Ectodermal cell (in vitro differentiated cells): Measurements from ENCODE around the gene PCSK6.

Source experiments
- H3K27ac ChIP-seq: 2 replicates; pipeline ENCODE4 v1.7.0; 2013; ENCODE audit warnings: mild to moderate bottlenecking, low read depth, low read length; ENCODE audit not compliant: insufficient read depth, poor library complexity, severe bottlenecking
- H3K27me3 ChIP-seq: 2 replicates; pipeline ENCODE4 v1.7.0; 2013; ENCODE audit warnings: mild to moderate bottlenecking, low read length; ENCODE audit not compliant: insufficient read depth, control insufficient read depth, poor library complexity, severe bottlenecking
- H3K36me3 ChIP-seq: one replicate; pipeline ENCODE4 v1.7.0; 2013; ENCODE audit warnings: low read length; ENCODE audit not compliant: control insufficient read depth, insufficient read depth
- H3K4me1 ChIP-seq: one replicate; pipeline ENCODE4 v1.7.0; 2013; ENCODE audit warnings: low read length; ENCODE audit not compliant: control insufficient read depth, insufficient read depth
- H3K4me3 ChIP-seq: 2 replicates; pipeline ENCODE4 v1.7.0; 2013; ENCODE audit warnings: low read depth, low read length, control low read depth; ENCODE audit not compliant: insufficient read depth
- H3K9me3 ChIP-seq: 2 replicates; pipeline ENCODE4 v1.7.0; 2013; ENCODE audit warnings: mild to moderate bottlenecking, low read length, moderate library complexity; ENCODE audit not compliant: control insufficient read depth
- WGBS, 2 experiments: methylation state at CpG; one replicate each; pipeline ENCODE4 v1.1.7; 2013; ENCODE audit warnings: missing lambda C conversion rate in 2 of 2; 5-methylcytosine and 5-hydroxymethylcytosine counted together

PCSK6 gene

DNA sequence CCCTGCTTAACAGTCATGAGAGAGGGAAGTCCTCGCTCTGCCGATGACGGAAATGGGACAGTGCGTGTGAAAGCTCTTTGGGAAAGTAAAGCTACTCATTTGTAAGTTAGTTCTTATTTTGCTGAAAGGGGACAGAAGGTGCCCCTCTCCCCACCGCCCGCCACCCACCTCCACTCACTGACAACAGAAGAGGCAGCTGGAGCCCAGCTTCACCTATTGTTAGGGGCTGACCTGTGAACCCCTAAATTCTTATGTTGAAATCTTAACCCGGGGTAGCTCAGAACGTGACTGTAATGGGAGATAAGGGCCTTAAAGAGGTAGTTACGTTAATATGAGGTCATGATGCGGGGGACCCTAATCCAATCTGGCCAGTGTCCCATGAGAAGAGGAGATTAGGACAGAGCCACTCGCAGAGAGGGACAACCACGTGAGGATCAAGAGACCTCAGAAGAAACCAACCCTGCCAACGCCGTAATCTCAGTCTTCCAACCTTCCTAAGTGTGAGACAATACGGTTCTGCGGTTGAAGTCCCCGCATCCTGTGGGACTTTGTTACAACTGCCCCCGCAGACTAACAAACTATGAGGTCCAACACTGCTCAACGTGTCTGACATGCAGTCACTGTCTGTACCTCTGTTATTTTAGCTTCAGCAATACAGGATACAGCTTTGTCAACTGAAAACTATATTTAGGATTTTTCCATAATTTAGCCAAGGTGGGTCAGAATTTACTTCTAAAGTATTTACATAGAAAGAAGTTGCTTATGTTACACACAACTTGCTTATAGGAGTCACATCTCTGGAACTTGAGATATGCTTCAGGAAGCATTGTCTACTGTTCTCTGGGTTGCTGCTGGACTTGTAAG lies 51.7 kb downstream of the PCSK6 start:
- H3K9me3 ChIP-seq, result no peaks in the 10 kb centered on the region
- WGBS, 2 experiments, result 87 to 92% methylated on average over 19 of the region's 19 CpGs

DNA sequence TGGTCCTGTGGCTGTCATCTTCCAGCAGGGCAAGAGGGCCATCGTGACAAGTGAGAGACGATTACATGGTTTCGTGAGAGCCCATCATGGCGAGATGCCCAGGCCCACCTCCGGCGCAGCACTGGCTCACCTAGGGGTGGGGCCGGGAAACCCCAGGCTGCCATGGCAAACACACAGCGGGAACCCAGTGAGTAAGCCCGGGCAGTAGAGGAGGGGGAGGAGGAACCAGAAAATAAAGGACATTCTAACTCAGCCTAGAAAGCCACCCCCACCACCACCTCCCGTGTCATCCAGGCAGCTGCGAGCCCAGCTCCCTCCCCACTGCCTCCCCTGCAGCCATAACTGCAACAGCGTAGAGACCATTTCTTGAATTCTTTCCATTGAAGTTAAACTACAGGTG lies 52.3 kb downstream of the PCSK6 start:
- H3K9me3 ChIP-seq, result no peaks in the 10 kb centered on the region
- no peak overlapping the region for H3K27ac ChIP-seq
- no peak overlapping the region for H3K4me3 ChIP-seq
- no peaks in the 10 kb centered on the region for H3K36me3 ChIP-seq
- WGBS, 2 experiments, result 78 to 79% methylated on average over 12 of the region's 12 CpGs
- no peaks in the 10 kb centered on the region for H3K27me3 ChIP-seq
- peaks cover 16% of the 10 kb centered on the region for H3K4me1 ChIP-seq

More for the DNA sequence above, 51.7 kb downstream of the PCSK6 start:
- Histone ChIP-seq H3K4me3 (no peak overlapping the region), H3K36me3 (no peaks in the 10 kb centered on the region), H3K4me1 (peaks cover 17% of the 10 kb centered on the region), H3K27ac (no peak overlapping the region), H3K27me3 (no peaks in the 10 kb centered on the region)

DNA sequence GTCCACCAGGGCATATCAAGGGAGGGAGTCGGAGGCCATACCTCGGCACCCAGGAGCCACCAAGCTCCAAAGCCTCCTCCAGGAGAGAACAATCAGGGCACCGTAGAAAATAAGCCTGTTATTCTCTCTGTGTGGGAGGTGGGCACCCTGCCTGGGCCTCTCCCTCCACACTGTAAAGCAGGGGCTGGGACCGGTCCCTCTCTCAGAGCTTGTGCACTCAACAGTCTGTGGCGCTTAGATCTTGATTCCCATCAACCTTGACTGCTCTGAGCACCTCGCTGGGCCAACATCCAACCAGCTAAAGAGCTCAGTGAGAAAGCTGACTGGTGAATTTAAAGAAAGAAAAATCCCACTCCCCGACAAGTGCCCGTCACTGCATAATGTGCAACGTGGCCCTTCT lies 53.0 kb downstream of the PCSK6 start:
- WGBS, 2 experiments, result 91 to 92% methylated on average over 9 of the region's 9 CpGs
- no peaks in the 10 kb centered on the region for H3K36me3 ChIP-seq
- no peak overlapping the region for H3K4me3 ChIP-seq
- H3K27ac ChIP-seq, result no peak overlapping the region
- no peaks in the 10 kb centered on the region for H3K27me3 ChIP-seq
- H3K4me1 ChIP-seq, result peaks cover 9% of the 10 kb centered on the region
- no peaks in the 10 kb centered on the region for H3K9me3 ChIP-seq

DNA sequence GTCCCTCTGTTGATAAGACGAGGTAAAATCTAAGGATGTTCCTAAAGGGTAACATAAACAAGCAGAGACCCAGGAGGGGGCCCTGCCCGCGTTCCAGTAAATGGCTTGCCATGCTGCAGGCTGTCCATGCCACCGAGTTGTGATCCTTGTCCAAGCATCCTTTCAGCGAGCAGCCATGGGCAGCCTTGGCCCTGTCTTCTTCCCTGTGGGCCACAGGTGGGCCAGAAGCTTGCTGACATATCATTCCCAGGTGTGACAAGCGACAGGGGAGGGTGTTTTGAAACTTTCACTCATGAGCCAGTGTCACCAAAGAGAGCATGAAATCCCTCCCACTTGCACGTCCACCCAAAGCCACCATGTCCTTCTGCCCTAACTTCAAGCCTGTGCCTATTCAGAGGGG lies 53.7 kb downstream of the PCSK6 start:
- Histone ChIP-seq H3K4me3 (no peak overlapping the region), H3K4me1 (peaks cover 4% of the 10 kb centered on the region), H3K27ac (no peak overlapping the region), H3K27me3 (no peaks in the 10 kb centered on the region), H3K9me3 (no peaks in the 10 kb centered on the region), H3K36me3 (no peaks in the 10 kb centered on the region)
- whole genome bisulfite sequencing, 2 experiments, result 84 to 85% methylated on average over 7 of the region's 7 CpGs

DNA sequence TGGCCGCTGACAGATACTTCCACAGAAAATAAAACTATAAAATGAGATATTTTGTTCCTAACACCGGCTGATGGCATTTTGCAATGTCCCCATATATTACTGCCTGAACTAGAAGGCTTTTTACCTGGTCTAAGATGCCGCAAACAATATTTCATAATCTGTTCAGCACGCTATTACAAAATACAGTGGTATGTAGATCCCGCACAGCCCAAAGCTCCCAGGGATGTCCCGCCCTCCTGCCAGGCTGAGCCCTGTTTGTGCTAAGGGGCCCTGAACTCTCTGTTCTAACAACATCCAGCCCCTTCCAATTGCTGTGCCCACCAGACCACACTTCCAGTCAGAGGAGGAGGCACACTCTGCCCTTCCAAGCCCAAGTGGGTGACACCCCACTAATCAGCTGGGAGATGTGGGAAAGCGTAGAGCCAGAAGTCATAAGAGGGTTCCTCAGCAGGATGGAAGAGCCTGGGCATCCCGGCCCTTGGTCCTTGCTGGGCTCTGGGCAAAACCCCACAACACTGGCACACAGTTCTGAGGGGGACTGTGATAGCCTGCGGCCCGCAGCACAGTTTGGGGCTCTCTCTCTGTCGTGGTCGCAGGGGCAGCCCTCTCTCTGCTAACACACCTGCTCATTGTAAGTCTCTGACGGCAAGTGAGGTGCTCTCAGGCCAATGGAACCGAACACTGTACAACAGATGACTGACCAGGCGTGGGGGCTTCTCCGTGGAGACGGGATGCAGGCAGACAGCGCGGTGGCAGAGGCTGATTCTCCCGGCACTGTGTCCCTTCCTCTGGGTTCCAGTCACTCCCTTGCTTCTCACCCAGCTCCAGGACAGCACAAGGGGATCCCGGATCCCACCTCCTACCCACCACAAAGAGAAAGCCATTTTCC lies 55.2 kb downstream of the PCSK6 start:
- H3K27ac ChIP-seq, result no peak overlapping the region
- no peaks in the 10 kb centered on the region for H3K9me3 ChIP-seq
- WGBS, 2 experiments, result 93% methylated on average over 21 of the region's 21 CpGs
- H3K27me3 ChIP-seq, result no peaks in the 10 kb centered on the region
- H3K4me3 ChIP-seq, result no peak overlapping the region
- peaks cover 4% of the 10 kb centered on the region for H3K4me1 ChIP-seq
- H3K36me3 ChIP-seq, result no peaks in the 10 kb centered on the region

DNA sequence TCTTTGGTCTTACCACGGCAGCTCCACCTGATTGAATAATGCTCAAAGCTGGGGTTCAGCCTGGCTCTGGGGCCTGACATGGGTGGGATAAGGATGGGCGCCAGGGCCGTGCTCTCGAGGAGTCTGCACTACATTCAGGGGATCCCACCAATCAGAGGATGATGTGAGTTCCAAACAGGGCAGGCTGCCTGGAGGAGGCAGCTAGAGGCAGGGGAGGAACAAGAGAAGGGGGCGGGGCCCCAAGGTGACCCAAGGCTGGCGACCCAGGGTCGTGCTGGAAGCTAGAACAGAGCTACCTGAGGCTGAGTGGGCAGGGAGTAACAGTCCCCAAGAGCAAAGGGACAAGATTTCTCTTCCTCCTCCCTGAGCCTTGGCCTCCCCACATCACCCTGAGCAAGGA lies 56.1 kb downstream of the PCSK6 start:
- 72 to 76% methylated on average over 7 of the region's 7 CpGs for WGBS, 2 experiments
- peaks cover 4% of the 10 kb centered on the region for H3K4me1 ChIP-seq

DNA sequence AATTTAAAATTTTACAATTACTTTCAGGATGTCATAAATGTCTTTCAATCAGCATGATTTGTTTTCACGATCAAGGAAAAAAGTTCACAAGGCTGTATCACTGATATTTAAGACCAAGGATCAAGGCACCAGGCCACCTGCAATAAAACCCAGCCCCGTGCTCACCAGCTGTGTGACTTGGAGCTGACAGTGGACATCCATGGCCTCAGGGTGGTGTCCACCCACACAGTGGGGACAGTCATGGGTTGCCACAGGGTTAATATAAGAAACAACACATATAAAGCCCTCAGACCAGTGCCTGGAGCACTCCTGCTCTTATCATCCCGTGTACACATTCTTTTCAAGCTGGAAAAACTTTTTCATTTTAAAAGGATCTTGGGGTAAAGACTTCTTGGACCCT lies 56.5 kb downstream of the PCSK6 start:
- H3K27me3 ChIP-seq, result no peaks in the 10 kb centered on the region
- H3K27ac ChIP-seq, result no peak overlapping the region
- no peak overlapping the region for H3K4me3 ChIP-seq
- WGBS, 2 experiments, result 98 to 99% methylated on average over 3 of the region's 3 CpGs
- H3K36me3 ChIP-seq, result no peaks in the 10 kb centered on the region
- no peaks in the 10 kb centered on the region for H3K9me3 ChIP-seq
- H3K4me1 ChIP-seq, result peaks cover 4% of the 10 kb centered on the region

More for the DNA sequence above, 56.1 kb downstream of the PCSK6 start:
- no peaks in the 10 kb centered on the region for H3K36me3 ChIP-seq
- H3K9me3 ChIP-seq, result no peaks in the 10 kb centered on the region
- no peak overlapping the region for H3K27ac ChIP-seq
- no peaks in the 10 kb centered on the region for H3K27me3 ChIP-seq
- H3K4me3 ChIP-seq, result no peak overlapping the region

DNA sequence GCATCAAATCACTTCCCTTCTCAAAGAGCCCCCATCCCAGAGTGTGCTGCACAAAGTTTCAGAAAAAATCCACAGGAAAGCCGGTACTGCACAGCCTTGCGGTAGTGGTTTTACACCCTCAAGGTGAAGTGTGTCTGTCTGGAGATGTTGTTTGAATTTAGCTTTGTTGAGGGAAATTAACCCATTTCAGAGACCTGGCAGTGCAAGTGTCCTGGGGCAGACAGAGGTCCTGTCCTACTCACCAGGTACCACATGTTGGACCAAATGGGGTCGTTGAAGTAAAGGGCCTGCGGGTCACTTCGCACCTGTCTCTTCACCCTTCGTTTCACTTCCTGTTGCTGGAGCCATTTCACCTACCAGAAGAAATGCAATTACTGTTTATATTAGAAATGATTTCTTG lies 57.8 kb downstream of the PCSK6 start:
- Histone ChIP-seq H3K4me1 (no peaks in the 10 kb centered on the region), H3K4me3 (no peak overlapping the region), H3K36me3 (no peaks in the 10 kb centered on the region), H3K27me3 (no peaks in the 10 kb centered on the region), H3K27ac (no peak overlapping the region), H3K9me3 (no peaks in the 10 kb centered on the region)
- 95 to 98% methylated on average over 4 to 6 of the region's 6 CpGs for WGBS, 2 experiments

DNA sequence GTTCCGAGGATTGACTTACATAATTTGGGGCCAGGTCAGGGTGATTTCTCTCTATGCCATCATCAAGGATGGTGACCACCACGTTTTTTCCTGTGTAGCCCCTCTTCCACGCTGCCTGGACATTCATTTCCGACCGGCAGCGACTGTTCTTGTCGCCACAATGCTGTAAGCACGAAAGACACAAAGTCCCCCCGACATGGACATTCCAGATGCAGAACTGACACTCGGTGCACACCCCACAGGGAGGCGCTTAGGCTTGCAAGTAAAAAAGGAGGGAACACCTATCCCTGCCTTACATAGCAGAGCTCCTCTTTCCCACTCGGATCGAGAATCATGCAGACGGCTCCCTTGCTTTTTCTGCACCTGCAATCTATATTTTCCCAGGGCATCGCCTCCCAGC lies 58.2 kb downstream of the PCSK6 start:
- no peak overlapping the region for H3K27ac ChIP-seq
- no peaks in the 10 kb centered on the region for H3K9me3 ChIP-seq
- 89 to 90% methylated on average over 15 of the region's 15 CpGs for WGBS, 2 experiments
- no peak overlapping the region for H3K4me3 ChIP-seq
- no peaks in the 10 kb centered on the region for H3K27me3 ChIP-seq
- no peaks in the 10 kb centered on the region for H3K4me1 ChIP-seq
- H3K36me3 ChIP-seq, result no peaks in the 10 kb centered on the region

DNA sequence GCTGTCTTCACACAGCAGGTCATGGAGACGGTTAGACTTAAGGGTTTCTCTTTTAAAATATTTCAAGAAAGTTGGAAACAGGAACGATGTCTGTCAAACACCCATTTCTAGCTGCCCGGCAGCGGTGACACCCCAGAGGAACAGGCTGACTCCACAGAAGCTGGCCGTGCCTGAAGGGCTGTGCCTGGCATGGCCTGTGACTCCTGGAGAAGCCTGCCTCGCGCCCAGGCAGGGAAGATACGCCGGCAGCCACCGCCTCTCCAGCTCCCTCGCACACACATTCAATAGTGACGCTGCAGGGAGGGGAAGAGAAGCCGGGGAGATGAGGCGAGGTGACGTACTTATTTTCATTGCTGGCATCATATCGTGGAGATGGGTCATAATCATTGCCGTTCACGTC lies 59.9 kb downstream of the PCSK6 start:
- WGBS, 2 experiments, result 90 to 91% methylated on average over 18 of the region's 18 CpGs
- no peaks in the 10 kb centered on the region for H3K27me3 ChIP-seq
- no peak overlapping the region for H3K27ac ChIP-seq
- H3K9me3 ChIP-seq, result no peaks in the 10 kb centered on the region
- no peak overlapping the region for H3K4me3 ChIP-seq
- no peaks in the 10 kb centered on the region for H3K4me1 ChIP-seq
- H3K36me3 ChIP-seq, result no peaks in the 10 kb centered on the region
